HepG2 (cell line): ENCODE data around the gene PLA2G4F.

Experiments used
- AFF4 ChIP-seq: sonication (generic); formaldehyde crosslinking; IDR thresholded peaks from 2 replicates; pipeline ENCODE4 v1.4.0; 2020; ENCODE audit warnings: missing genetic modification reagents
- CTCF ChIP-seq: sonication (generic); formaldehyde crosslinking; IDR thresholded peaks from 2 replicates; pipeline ENCODE4 v1.5.0; 2020; ENCODE audit warnings: mild to moderate bottlenecking, missing genetic modification reagents, moderate library complexity
- GMEB1 ChIP-seq: sonication (generic); formaldehyde crosslinking; IDR thresholded peaks from 2 replicates; pipeline ENCODE4 v1.5.1; 2020; ENCODE audit warnings: missing genetic modification reagents, mild to moderate bottlenecking, borderline replicate concordance
- ISL2 ChIP-seq: sonication (generic); formaldehyde crosslinking; IDR thresholded peaks from 2 replicates; pipeline ENCODE4 v1.5.0; 2020; ENCODE audit warnings: missing genetic modification reagents
- POLR2AphosphoS5 ChIP-seq: IDR thresholded peaks from 2 replicates; pipeline ENCODE4 v1.6.1; 2012; ENCODE audit warnings: low read depth, low read length
- RAD21 ChIP-seq: fragments of 450-650 bp; formaldehyde crosslinking; IDR thresholded peaks from 2 replicates; pipeline ENCODE4 v1.5.0; 2020; ENCODE audit warnings: mild to moderate bottlenecking
- STAG1 ChIP-seq: sonication (generic); formaldehyde crosslinking; IDR thresholded peaks from 2 replicates; pipeline ENCODE4 v1.4.0; 2020; ENCODE audit warnings: missing genetic modification reagents
- TFE3 ChIP-seq: IDR thresholded peaks from 2 replicates; pipeline ENCODE4 v1.6.1; 2016
- USF2 ChIP-seq, 2 experiments: sonication (generic) in 1 of 2; formaldehyde crosslinking in 1 of 2; IDR thresholded peaks; 2 replicates each; pipeline versions ENCODE4 v1.5.1 to v1.6.1; 2011 to 2020; ENCODE audit warnings: borderline replicate concordance in 1 of 2, low read depth in 1 of 2, low read length in 1 of 2, mild to moderate bottlenecking in 1 of 2, missing genetic modification reagents in 1 of 2, moderate library complexity in 1 of 2

GRCh38 chr15:42137461-42138261, 18.8 kb downstream of the PLA2G4F start:
- TF ChIP-seq AFF4 (CRISPR knock-in tag) (no peak), CTCF (CRISPR knock-in tag) (peak; percentile 53), TFE3 (CRISPR knock-in tag) (no peak), RAD21 (no peak), STAG1 (peak; percentile 50), GMEB1 (no peak), ISL2 (CRISPR knock-in tag) (no peak), POLR2AphosphoS5 (no peak), USF2 (IDR thresholded peaks at IDR 0.05; ENCODE audit: low read depth, low read length) (no peak), USF2 (CRISPR knock-in tag; IDR thresholded peaks at IDR 0.05; ENCODE audit: borderline replicate concordance) (no peak)
